Gastrocnemius medialis (tissue), 4 donors: ENCODE data around the gene IFIT5. TPM values are rescaled to one million over a fixed set of nuclear protein-coding genes. Genes with fewer than 3 reads are reported as not detected.

Experiments
- ATAC-seq, 2 donors: fragments of 150-250 bp; one replicate each; pipeline ENCODE4 v1.9.1; 2016
- DNase-seq, 2 donors: peaks; one replicate each; pipeline ENCODE4 v3.0.0-alpha.2; 2019
- H3K27ac ChIP-seq, 4 donors: fragments of 200-600 bp; sonication (generic); 1 replicate in 1 of 4; 2 replicates in 3 of 4; pipeline ENCODE4 v1.5.1; 2016 to 2018; ENCODE audit warnings: mild to moderate bottlenecking in 2 of 4, moderate library complexity in 1 of 4
- H3K27me3 ChIP-seq, 3 donors: fragments of 200-600 bp; sonication (generic) in 2 of 3; 1 replicate in 1 of 3; 2 replicates in 2 of 3; pipeline versions ENCODE4 v1.5.1 to v1.6.0; 2016 to 2019; ENCODE audit warnings: mild to moderate bottlenecking in 1 of 3, moderate library complexity in 1 of 3
- H3K36me3 ChIP-seq, 2 donors: fragments of 200-600 bp; sonication (generic) in 1 of 2; one replicate each; pipeline ENCODE4 v1.5.1; 2017 to 2018
- H3K4me1 ChIP-seq, 2 donors: fragments of 200-600 bp; sonication (generic) in 1 of 2; one replicate each; pipeline ENCODE4 v1.5.1; 2016 to 2017; ENCODE audit warnings: mild to moderate bottlenecking in 2 of 2
- H3K4me3 ChIP-seq, 4 donors: fragments of 200-600 bp; sonication (generic) in 3 of 4; 1 replicate in 1 of 4; 2 replicates in 3 of 4; pipeline ENCODE4 v1.5.1; 2016 to 2019; ENCODE audit warnings: mild to moderate bottlenecking in 2 of 4
- H3K9me3 ChIP-seq, 3 donors: fragments of 200-600 bp; sonication (generic) in 2 of 3; 1 replicate in 1 of 3; 2 replicates in 2 of 3; pipeline ENCODE4 v1.5.1; 2016 to 2019
- CTCF ChIP-seq, 5 experiments: fragments of 450-650 bp in 3 of 5; fragments of 200-600 bp in 2 of 5; sonication (generic) in 2 of 5; IDR thresholded peaks in 4 of 5; conservative IDR thresholded peaks in 1 of 5; 1 replicate in 4 of 5; 2 replicates in 1 of 5; pipeline ENCODE4 v1.5.1; 2016 to 2019; ENCODE audit warnings: antibody characterized with exemption in 5 of 5, mild to moderate bottlenecking in 3 of 5, moderate library complexity in 3 of 5
- POLR2A ChIP-seq, 2 donors: fragments of 450-650 bp; IDR thresholded peaks; one replicate each; pipeline ENCODE4 v1.6.1; 2017; ENCODE audit warnings: antibody characterized with exemption in 2 of 2, mild to moderate bottlenecking in 2 of 2, moderate library complexity in 2 of 2
- in situ Hi-C, 4 donors: fragments of 200-750 bp; cut with MboI; loops; one replicate each; pipeline versions ENCODE4 v1.15.0 to v1.8.0; 2017; ENCODE audit warnings: low sequenced_read_pairs in 4 of 4
- intact Hi-C: fragments of 100-400 bp; cut with DNase I; formaldehyde crosslinking; loops from one replicate; pipeline ENCODE4 v1.15.1; 2023; ENCODE audit warnings: low total_unique reads
- total RNA-seq, 4 donors: library from RNA; depleted of rRNA; stranded (reverse); fragments of >200 nt; gene quantifications; one replicate each; pipeline versions ENCODE4 v1.1.0 to v1.2.3, GENCODE V29; 2016

IFIT5 gene
- total RNA-seq, 4 donors from 2014 or later = 2.4 to 5.5 (median 3.3) TPM

- H3K4me3 ChIP-seq = peak within 1 kb of the TSS; percentile 58 to 70 (median 58)
- in situ Hi-C loops = loop anchor here in 1 of 4 donors (25.0 kb wide), 1 partner anchor 105 kb away; no protein-coding TSS in a partner anchor
- no peaks in the 10 kb centered on the region for H3K36me3 ChIP-seq
- H3K9me3 ChIP-seq = no peaks in the 10 kb centered on the region
- peaks cover 40 to 43% of the 10 kb centered on the region in 2 donors for H3K4me1 ChIP-seq
- TF ChIP-seq CTCF (IDR thresholded peaks at IDR 0.05 in 4 of 5, conservative IDR thresholded peaks at IDR 0.05 in 1 of 5) (no peak), POLR2A (IDR thresholded peaks at IDR 0.05) (peak in 1 of 2 donors; percentile 56)
- H3K27ac ChIP-seq = peak within 1 kb of the TSS; percentile 72 to 86 (median 84)
- intact Hi-C loops = loop anchor here (2.0 kb wide), 2 partner anchors 17 to 95 kb away; no protein-coding TSS in a partner anchor
- DNase-seq (peak; percentile 57 to 65), ATAC-seq (peak; percentile 93 to 97)
- no peaks in the 10 kb centered on the region for H3K27me3 ChIP-seq
Measured at GRCh38 chr10:89391907-89392756, 22.2 kb upstream of the IFIT5 start, which contains the start of gene IFIT1. IFIT1 (plus strand) TSS chr10:89392623; CDS start chr10:89392713, 90 bp downstream.

GRCh38 chr10:89392974-89393373 is 21.4 kb upstream of the IFIT5 start:
- Histone ChIP-seq H3K4me3 (peak overlapping the region; percentile 58 to 70 (median 58)), H3K36me3 (no peaks in the 10 kb centered on the region), H3K27me3 (no peaks in the 10 kb centered on the region), H3K27ac (peak overlapping the region; percentile 72 to 86 (median 84)), H3K4me1 (peaks cover 43 to 44% of the 10 kb centered on the region in 2 donors), H3K9me3 (no peaks in the 10 kb centered on the region)
- DNase-seq (peak; percentile 26 to 33), ATAC-seq (peak; percentile 68 to 74)
- intact Hi-C loops (loop anchor here (2.0 kb wide), 2 partner anchors 18 to 96 kb away; no protein-coding TSS in a partner anchor), in situ Hi-C loops (loop anchor here in 1 of 4 donors (25.0 kb wide), 1 partner anchor 106 kb away; no protein-coding TSS in a partner anchor)
- TF ChIP-seq CTCF (IDR thresholded peaks at IDR 0.05 in 4 of 5, conservative IDR thresholded peaks at IDR 0.05 in 1 of 5) (no peak), POLR2A (IDR thresholded peaks at IDR 0.05) (no peak)

GRCh38 chr10:89393898-89394297 is 20.5 kb upstream of the IFIT5 start:
- Histone ChIP-seq H3K4me3 (peak overlapping the region; percentile 58 to 70 (median 58)), H3K36me3 (no peaks in the 10 kb centered on the region), H3K4me1 (peaks cover 43 to 52% of the 10 kb centered on the region in 2 donors), H3K9me3 (no peaks in the 10 kb centered on the region), H3K27me3 (no peaks in the 10 kb centered on the region), H3K27ac (peak overlapping the region; percentile 72 to 86 (median 84))
- in situ Hi-C loops = loop anchor here in 1 of 4 donors (25.0 kb wide), 1 partner anchor 107 kb away; no protein-coding TSS in a partner anchor
- DNase-seq (no peak), ATAC-seq (no peak)
- intact Hi-C loops = loop anchor here (2.0 kb wide), 2 partner anchors 19 to 97 kb away; no protein-coding TSS in a partner anchor
- TF ChIP-seq POLR2A (IDR thresholded peaks at IDR 0.05) = no peak
- TF ChIP-seq CTCF (IDR thresholded peaks at IDR 0.05 in 4 of 5, conservative IDR thresholded peaks at IDR 0.05 in 1 of 5) = no peak

- H3K4me3 ChIP-seq = no peak overlapping the region
- intact Hi-C loops = no loop called here
- DNase-seq = no peak
- no peaks in the 10 kb centered on the region for H3K27me3 ChIP-seq
- in situ Hi-C loops = loop anchor here in 1 of 4 donors (25.0 kb wide), 1 partner anchor 108 kb away; no protein-coding TSS in a partner anchor
- TF ChIP-seq POLR2A (IDR thresholded peaks at IDR 0.05) (no peak), CTCF (IDR thresholded peaks at IDR 0.05 in 4 of 5, conservative IDR thresholded peaks at IDR 0.05 in 1 of 5) (no peak)
- ATAC-seq = no peak
- no peaks in the 10 kb centered on the region for H3K9me3 ChIP-seq
- H3K4me1 ChIP-seq = peaks cover 43 to 52% of the 10 kb centered on the region in 2 donors
- H3K36me3 ChIP-seq = no peaks in the 10 kb centered on the region
- peak overlapping the region in 2 of 4 donors; percentile 20 for H3K27ac ChIP-seq
Measured at GRCh38 chr10:89395141-89395540, 19.2 kb upstream of the IFIT5 start.
